Measurements from ENCODE around the gene NHLRC1.

NHLRC1 gene

GRCh38 chr6:18081025-18081668, 41.3 kb downstream of the NHLRC1 start:
- TF ChIP-seq POLR2A (IDR thresholded peaks at IDR 0.05; ENCODE audit: low read length) = no peak
- TF ChIP-seq GATA1 (IDR thresholded peaks at IDR 0.05; ENCODE audit: low read depth, low read length) = no peak
- DNase-seq = no peak

GRCh38 chr6:18080544-18080943, 41.9 kb downstream of the NHLRC1 start:
- no peak for TF ChIP-seq POLR2A (IDR thresholded peaks at IDR 0.05; ENCODE audit: low read length)
- no peak for TF ChIP-seq GATA1 (IDR thresholded peaks at IDR 0.05; ENCODE audit: low read depth, low read length)
- no peak for DNase-seq

- TF ChIP-seq GATA1 (IDR thresholded peaks at IDR 0.05; ENCODE audit: low read depth, low read length) = no peak
- TF ChIP-seq POLR2A (IDR thresholded peaks at IDR 0.05; ENCODE audit: low read length) = no peak
- no peak for DNase-seq
These were observed 43.6 kb downstream of the NHLRC1 start for GRCh38 chr6:18078866-18079265.

- no peak for DNase-seq
- TF ChIP-seq GATA1 (IDR thresholded peaks at IDR 0.05; ENCODE audit: low read depth, low read length) (no peak), POLR2A (IDR thresholded peaks at IDR 0.05; ENCODE audit: low read length) (no peak)
These were observed 46.2 kb downstream of the NHLRC1 start for GRCh38 chr6:18076231-18076630.

GRCh38 chr6:18072841-18073240, 49.6 kb downstream of the NHLRC1 start:
- no peak for TF ChIP-seq POLR2A (IDR thresholded peaks at IDR 0.05; ENCODE audit: low read length)
- no peak for TF ChIP-seq GATA1 (IDR thresholded peaks at IDR 0.05; ENCODE audit: low read depth, low read length)
- DNase-seq = no peak

- TF ChIP-seq POLR2A (IDR thresholded peaks at IDR 0.05; ENCODE audit: low read length) (no peak), GATA1 (IDR thresholded peaks at IDR 0.05; ENCODE audit: low read depth, low read length) (no peak)
- no peak for DNase-seq
These were observed 52.0 kb downstream of the NHLRC1 start for GRCh38 chr6:18070486-18070885.
